Left kidney (tissue), 2 donors: ENCODE measurements around the gene HTRA1. TPM values are rescaled to one million over a fixed set of nuclear protein-coding genes. Genes with fewer than 3 reads are reported as not detected.

Experiments
- DNase-seq: peaks from one replicate; pipeline ENCODE4 v3.0.0-alpha.2; 2013
- polyA plus RNA-seq: library from polyadenylated mRNA; unstranded; fragments of 120-200 nt; gene quantifications from one replicate; pipeline ENCODE4 v1.2.1, GENCODE V29; 2013; ENCODE audit not compliant: insufficient read length

HTRA1 gene
- polyA plus RNA-seq, 1 donor: 158 TPM

- no peak for DNase-seq
Measured at GRCh38 chr10:122450353-122450990, 10.9 kb upstream of the HTRA1 start.

- DNase-seq: no peak
Measured at GRCh38 chr10:122454071-122454470, 7.3 kb upstream of the HTRA1 start.

- no peak for DNase-seq
Measured at GRCh38 chr10:122454603-122455080, 6.7 kb upstream of the HTRA1 start, which contains the start of gene ARMS2. TSS of gene ARMS2 (plus strand) at chr10:122454653. CDS start at chr10:122454728, 75 bp downstream.

- DNase-seq: no peak
Measured at GRCh38 chr10:122455376-122456079, 5.8 kb upstream of the HTRA1 start.

GRCh38 chr10:122457934-122458333, 3.4 kb upstream of the HTRA1 start:
- no peak for DNase-seq

GRCh38 chr10:122458693-122459092, 2.7 kb upstream of the HTRA1 start:
- no peak for DNase-seq

GRCh38 chr10:122459561-122460273, 1.6 kb upstream of the HTRA1 start:
- DNase-seq: no peak

- no peak for DNase-seq
Measured at GRCh38 chr10:122460891-122461293, 461 bp upstream of the HTRA1 start.

GRCh38 chr10:122461729-122462532, 578 bp downstream of the HTRA1 start:
- DNase-seq: no peak

GRCh38 chr10:122462533-122463465, 1.4 kb downstream of the HTRA1 start:
- DNase-seq: no peak

GRCh38 chr10:122463466-122464249, 2.3 kb downstream of the HTRA1 start:
- DNase-seq: no peak

GRCh38 chr10:122464250-122464510, 2.8 kb downstream of the HTRA1 start:
- no peak for DNase-seq

- DNase-seq: no peak
Measured at GRCh38 chr10:122464586-122464985, 3.2 kb downstream of the HTRA1 start.

GRCh38 chr10:122465401-122466040, 4.2 kb downstream of the HTRA1 start:
- no peak for DNase-seq

- no peak for DNase-seq
Measured at GRCh38 chr10:122466951-122467381, 5.6 kb downstream of the HTRA1 start.

GRCh38 chr10:122467701-122468100, 6.3 kb downstream of the HTRA1 start:
- DNase-seq: no peak

- DNase-seq: no peak
Measured at GRCh38 chr10:122468307-122468925, 7.1 kb downstream of the HTRA1 start.

- no peak for DNase-seq
Measured at GRCh38 chr10:122468926-122469781, 7.8 kb downstream of the HTRA1 start.
